ENCODE results near the gene SLC7A10.
"Not testable (repeated sequence)": the region's sequence is repeated elsewhere in the genome, so short reads cannot be mapped to it uniquely, and the experiment has no call there.

SLC7A10 gene

DNA sequence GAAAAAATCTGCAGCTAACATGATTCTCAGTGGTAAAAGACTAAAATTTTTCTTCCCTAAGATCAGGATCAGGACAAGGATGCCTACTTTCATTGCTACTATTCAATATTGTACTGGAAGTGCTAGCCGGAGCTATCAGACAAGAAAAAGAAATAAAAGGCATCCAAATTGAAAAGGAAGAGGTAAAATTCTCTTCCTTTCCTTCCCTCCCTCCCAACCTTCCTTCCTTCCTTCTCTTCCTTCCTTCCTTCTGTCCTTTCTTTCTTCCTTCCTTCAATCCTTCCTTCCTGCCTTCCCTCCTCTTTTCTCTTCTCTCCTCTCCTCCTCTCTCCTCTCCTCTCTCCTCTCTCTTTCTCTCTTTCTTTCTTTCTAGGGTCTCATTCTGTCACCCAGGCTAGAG is 58.2 kb downstream of the SLC7A10 start:
- no peak for DNase-seq (ENCODE audit: low spot score)
- TF ChIP-seq, protein P1, sequence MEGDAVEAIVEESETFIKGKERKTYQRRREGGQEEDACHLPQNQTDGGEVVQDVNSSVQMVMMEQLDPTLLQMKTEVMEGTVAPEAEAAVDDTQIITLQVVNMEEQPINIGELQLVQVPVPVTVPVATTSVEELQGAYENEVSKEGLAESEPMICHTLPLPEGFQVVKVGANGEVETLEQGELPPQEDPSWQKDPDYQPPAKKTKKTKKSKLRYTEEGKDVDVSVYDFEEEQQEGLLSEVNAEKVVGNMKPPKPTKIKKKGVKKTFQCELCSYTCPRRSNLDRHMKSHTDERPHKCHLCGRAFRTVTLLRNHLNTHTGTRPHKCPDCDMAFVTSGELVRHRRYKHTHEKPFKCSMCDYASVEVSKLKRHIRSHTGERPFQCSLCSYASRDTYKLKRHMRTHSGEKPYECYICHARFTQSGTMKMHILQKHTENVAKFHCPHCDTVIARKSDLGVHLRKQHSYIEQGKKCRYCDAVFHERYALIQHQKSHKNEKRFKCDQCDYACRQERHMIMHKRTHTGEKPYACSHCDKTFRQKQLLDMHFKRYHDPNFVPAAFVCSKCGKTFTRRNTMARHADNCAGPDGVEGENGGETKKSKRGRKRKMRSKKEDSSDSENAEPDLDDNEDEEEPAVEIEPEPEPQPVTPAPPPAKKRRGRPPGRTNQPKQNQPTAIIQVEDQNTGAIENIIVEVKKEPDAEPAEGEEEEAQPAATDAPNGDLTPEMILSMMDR (IDR thresholded peaks at IDR 0.05; ENCODE audit: borderline replicate concordance, control extremely low read depth, extremely low read depth, insufficient read depth, missing control alignments): no peak
- in situ Hi-C loops (cut with MboI; ENCODE audit: low sequenced_read_pairs, unreplicated experiment): no loop called here

DNA sequence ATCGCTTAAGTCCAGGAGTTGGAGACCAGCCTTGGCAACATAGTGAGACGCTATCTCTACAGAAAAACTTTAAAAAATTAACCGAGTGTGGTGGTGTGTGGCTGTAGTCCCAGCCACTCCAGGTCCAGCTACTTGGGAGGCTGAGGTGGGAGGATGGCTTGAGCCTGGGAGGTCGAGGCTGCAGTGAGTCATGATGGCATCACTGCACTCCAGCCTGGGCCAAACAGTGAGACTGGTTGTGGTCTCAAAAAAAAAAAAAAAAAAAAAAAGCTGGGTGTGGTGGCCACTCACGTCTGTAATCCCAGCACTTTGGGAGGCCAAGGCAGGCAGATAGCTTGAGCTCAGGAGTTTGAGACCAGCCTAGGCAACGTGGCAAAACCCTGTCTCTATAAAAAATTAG is 59.6 kb downstream of the SLC7A10 start:
- DNase-seq (ENCODE audit: low spot score); in situ Hi-C loops (cut with MboI; ENCODE audit: low sequenced_read_pairs, unreplicated experiment): not testable (repeated sequence)

DNA sequence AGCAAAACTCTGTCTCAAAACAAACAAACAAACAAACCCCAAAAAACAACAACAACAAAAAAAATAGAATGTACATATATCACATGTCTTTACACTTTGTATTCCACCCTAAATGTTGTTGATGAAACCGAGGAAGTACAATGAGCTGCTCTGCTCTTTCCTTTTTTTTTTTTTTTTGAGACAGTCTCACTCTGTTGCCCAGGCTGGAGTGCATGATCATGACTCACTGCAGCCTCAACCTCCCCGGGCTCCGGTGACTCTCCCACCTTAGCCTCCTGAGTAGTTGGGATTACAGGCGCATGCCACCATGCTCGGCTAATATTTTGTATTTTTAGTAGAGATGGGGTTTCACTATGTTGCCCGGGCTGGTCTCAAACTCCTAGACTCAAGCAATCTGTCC is 62.2 kb downstream of the SLC7A10 start:
- DNase-seq (ENCODE audit: low spot score): no peak
- in situ Hi-C loops (cut with MboI; ENCODE audit: low sequenced_read_pairs, unreplicated experiment): no loop called here
- TF ChIP-seq, protein P1 (IDR thresholded peaks at IDR 0.05; ENCODE audit: borderline replicate concordance, control extremely low read depth, extremely low read depth, insufficient read depth, missing control alignments): no peak

DNA sequence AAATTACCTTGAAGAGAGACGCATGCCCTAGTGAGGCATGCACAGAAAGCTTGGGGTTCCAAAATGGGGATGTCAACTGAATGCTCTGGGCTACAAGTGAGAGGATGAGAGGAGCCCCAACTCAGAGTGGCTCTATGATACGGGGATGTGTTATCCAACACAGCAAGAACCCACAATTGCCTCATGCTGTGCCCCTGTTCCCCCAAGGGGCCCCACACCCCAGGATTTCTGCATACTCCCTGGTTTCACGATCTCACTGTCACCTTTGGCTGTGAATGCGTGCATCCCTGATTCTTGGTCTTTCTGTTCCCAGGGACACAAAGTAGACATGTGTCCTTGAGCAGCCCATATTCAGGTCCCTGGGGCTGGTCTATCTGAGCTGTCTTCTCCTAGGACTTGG is 64.4 kb downstream of the SLC7A10 start:
- TF ChIP-seq, protein P1 (IDR thresholded peaks at IDR 0.05; ENCODE audit: borderline replicate concordance, control extremely low read depth, extremely low read depth, insufficient read depth, missing control alignments): no peak
- in situ Hi-C loops (cut with MboI; ENCODE audit: low sequenced_read_pairs, unreplicated experiment): no loop called here
- DNase-seq (ENCODE audit: low spot score): no peak

DNA sequence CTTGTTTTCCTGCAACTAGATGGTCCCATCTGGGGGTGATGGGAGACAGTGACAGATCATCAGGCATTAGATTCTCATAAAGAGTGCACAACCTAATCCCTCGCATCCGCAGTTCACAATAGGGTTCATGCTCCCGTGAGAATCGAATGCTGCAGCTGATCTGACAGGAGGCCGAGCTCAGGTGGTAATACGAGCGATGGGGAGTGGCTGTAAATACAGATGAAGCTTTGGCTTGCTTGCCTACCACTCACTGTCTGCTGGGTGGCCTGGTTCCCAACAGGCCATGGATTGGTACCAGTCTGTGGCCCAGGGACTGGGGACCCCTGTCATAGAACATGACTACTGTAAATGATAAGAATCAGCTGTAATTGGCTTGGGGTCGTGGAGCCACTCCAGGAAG is 65.8 kb downstream of the SLC7A10 start:
- in situ Hi-C loops (cut with MboI; ENCODE audit: low sequenced_read_pairs, unreplicated experiment): no loop called here
- TF ChIP-seq, protein P1 (IDR thresholded peaks at IDR 0.05; ENCODE audit: borderline replicate concordance, control extremely low read depth, extremely low read depth, insufficient read depth, missing control alignments): no peak
- no peak for DNase-seq (ENCODE audit: low spot score)

DNA sequence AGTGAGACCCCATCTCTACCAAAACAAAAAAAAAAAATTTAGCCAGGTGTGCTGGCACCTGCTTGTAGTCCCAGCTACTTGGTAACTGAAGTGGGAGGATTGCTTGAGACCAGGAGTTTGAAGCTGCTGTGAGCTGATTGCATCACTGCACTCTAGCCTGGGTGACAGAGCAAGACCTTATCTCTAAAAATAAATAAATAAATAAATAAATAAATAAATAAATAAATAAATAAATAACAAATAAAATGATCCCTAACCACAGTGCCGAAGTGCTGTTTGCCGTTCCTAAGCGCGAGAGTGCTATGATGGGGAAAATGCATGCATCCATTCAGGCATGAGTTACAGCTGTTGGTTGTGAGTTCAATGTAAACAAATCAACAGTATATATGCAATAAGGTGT is 66.5 kb downstream of the SLC7A10 start:
- no peak for DNase-seq (ENCODE audit: low spot score)
- TF ChIP-seq, protein P1 (IDR thresholded peaks at IDR 0.05; ENCODE audit: borderline replicate concordance, control extremely low read depth, extremely low read depth, insufficient read depth, missing control alignments): no peak
- in situ Hi-C loops (cut with MboI; ENCODE audit: low sequenced_read_pairs, unreplicated experiment): no loop called here
